Measurements from ENCODE around the gene MANEAL.
"Not testable (repeated sequence)": the region's sequence is repeated elsewhere in the genome, so short reads cannot be mapped to it uniquely, and the experiment has no call there.

The MANEAL gene, protein sequence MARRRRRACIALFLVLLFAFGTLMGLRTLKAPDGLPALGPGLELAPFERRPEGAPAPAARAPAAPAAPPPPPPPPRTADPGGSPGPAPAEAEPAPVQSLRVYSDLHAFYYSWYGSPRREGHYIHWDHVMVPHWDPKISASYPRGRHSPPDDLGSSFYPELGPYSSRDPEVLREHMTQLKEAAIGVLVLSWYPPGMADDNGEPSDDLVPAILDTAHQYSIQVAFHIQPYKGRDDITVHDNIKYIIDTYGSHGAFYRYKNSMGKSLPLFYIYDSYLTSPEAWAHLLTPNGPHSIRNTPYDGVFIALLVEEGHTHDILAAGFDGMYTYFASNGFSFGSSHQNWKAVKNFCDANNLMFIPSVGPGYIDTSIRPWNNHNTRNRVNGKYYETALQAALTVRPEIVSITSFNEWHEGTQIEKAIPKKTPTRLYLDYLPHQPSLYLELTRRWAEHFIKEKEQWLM

DNA sequence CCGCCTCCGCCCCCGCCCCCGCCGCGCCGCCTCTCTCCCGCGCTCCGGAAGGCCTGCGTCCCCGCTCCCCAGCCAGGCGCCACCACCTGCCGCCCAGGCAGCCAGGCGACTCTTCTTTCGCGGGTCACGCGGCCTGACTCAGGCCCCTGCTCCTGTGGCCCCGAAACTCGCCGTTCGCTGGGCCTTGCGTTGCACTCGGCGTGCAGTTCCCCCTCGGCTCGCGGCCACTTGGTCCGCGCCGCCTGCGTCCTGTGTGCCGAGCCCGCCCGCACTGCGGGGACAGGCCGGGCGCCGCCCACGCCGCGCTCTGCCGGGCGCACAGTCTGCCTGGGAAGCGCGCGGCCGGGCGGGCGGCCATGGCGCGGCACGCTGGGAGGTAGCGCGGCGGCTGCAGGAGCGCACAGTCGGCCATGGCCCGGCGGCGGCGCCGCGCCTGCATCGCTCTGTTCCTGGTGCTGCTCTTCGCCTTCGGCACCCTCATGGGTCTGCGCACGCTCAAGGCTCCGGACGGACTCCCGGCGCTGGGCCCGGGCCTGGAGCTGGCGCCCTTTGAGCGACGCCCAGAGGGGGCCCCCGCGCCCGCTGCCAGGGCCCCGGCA, at the start of gene MANEAL:
Gene MANEAL, plus strand, starts transcription at position 75 of the 599 bp plus-strand sequence. Its CDS starts 336 bp downstream, at position 411.
- peak; percentile 82 for DNase-seq

DNA sequence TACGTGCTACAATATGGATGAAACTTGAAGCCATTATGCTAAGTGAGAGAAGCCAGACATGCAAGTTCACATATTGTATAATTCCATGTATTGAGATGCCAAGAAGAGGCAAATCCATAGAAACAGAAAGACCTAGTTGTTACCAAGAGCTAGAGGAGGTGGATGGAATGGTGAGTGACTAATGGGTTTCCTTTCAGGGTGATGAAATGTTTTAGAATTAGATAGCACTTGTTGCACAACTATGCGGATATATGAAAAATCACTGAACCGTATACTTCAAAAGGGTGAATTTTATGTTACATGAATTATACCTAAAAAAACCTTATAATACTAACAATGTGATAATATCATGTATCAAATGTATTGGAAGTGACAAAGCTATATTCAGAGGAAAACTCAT, 46.8 kb upstream of the MANEAL start:
- no peak for DNase-seq

DNA sequence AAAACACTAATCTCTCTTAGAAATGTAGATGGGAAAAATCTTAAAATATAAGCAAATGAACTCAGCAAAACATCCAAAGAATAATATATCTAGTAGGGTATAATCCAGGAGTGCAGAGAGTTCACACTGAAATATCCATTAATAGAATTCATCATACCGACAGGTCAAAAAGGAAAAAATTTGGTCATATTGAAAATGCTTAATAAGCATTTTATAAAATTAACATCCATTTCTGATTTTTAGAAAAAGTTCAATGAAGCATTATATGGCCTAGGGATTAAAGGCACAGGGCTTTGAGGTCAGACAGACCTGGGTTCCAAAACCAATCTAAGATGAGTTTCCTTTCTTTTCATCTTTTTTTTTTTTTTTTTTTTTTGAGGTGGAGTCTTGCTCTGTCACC, 45.1 kb upstream of the MANEAL start:
- no peak for DNase-seq

DNA sequence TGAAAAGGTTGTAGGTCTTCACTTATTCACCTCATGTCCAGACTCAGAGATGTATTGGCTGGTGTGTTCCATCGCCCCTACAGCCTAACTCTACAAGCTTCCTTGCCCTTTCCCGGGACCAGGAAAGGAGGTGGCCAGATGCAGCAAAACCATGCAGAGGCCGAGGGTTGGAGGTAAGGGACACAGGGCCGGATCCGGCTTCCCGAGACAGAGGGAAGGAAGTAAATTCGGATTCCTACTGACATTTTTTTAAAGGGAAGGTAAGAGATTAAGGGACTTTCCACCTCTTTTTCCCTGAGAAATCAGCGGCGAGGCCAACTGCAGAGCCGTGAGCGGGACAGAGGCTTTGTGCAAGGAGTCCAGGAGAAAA, 41.4 kb upstream of the MANEAL start:
- peak; percentile 19 for DNase-seq

DNA sequence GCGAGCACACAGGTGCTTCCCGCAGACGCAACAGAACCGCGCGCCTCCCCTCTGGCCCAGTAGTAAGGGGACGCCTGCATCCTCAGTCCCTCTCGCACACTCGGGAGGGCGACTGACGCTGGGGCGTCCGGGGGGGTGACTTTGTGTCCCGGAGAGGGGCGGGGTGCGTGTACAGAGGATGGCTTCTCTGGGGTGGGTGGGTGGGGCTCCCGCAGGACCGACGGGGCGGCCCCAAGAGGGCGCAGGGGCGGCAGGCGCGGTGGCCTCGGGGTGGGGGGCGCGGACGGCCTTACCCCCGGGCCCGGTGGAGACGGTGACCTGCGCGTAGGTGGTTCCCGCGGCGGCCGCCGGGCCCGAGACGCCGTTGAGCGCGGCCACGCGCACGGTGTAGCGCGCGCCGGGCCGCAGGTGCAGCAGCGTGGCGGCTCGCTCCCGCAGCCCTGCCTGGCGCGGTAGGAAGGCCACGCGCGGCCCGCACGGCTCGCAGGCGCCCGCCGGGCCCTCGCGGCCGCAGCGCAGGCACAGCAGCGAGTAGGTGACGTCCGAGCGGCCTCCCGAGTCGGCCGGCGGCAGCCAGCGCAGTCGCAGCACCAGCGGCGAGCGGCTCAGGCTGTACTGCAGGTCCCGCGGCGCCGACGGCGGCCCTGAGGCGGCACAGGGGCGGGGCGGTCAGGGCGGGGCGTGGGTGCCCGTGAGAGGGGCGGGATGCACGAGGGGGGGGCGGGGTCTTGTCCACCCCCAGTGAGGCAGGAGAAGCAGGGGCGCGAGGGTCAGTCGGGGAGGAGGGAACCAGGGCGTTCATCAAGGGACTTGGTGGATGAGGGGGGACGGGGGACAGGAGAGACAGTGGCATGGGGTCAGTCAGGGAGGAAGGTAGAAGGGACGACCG, 40.8 kb upstream of the MANEAL start:
- DNase-seq, result peak; percentile 54

DNA sequence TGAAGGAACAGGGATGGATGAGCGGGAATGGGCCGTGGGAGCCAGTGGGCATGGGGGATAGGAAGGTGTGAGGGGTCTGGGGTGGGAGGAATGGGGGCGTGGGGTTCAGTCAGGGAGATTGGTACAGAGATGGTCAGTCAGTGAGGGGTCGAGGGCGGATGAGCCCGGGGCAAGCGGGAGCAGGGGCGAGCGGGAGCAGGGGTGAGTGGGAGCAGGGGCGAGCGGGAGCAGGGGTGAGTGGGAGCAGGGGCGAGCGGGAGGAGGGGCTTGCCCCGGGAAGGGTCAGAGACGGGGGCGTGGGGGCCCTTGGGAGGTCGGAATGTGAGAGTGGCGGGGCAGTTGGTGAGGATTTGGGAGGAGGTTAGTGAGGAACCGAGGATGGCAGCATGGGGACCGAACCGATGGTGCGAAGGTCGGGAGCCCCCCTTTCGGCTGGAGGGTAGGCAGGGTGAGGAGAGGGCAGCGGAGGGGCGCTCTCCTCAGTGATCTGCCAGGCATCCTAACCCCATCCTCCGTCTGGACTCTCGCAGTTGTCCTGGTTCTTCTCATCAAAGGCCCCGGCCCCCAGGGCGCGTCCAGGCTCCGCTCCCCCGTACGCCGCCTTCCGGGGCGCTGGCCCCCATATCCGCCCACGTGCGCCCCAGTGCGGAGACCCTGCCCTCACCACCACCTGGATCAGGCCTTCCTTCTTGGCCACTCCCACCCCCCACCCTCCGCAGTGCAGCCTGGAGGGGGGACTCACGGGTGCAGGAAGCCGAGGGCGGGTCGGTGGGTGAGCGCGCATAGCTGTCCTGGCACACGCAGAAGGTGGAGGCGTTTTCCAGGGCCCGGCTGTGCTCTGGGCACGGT, 40.0 kb upstream of the MANEAL start:
- DNase-seq, result peak; percentile 8

DNA sequence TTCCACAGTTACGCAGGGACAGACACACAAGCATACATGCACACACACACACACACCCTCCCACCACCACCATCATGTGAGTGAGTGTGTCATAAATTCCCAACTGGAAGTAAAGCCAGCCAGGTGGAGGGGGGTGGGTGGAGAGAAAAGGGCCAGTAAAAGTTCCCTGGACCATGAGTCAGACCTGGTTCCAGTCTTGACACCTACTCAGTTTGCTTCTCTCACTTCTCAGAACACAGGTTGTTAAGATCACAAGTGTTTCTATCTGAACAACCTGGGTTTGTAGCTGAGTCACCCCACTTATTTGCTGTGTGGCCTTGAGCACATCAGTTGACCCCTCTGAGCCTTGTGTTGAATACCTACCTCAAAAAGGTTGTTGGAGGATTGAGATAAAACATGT, 38.4 kb upstream of the MANEAL start:
- DNase-seq, result no peak

DNA sequence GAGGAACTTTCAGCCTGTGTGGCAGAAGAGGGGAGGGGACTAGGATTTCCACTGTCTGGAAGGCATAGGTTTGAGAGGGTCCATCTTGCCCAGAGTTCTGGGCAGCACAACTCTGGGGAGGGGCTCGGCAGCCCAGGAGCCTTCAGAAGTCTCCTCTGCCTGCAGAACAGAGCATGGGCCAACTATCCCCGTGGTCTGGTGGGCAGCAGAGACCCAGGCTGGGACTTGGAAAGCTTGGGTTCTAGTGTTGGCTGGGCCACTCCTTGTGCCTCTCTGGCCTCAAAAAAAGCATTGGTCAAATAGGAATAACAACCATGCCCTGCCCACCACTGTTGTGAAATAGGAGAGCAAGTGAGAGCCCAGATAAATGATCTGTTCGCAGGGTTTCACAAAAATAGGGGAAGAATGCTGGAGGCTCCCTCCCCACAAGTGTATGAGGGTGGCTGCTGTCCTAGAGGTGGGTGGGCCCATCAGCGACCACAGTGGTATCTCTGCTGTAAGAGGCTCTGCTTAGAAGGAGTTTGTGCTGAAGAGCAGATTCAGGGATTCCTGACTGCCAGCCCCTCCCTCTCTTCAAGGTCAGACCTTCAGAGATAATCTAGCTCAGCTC, 37.6 kb upstream of the MANEAL start:
- no peak for DNase-seq

DNA sequence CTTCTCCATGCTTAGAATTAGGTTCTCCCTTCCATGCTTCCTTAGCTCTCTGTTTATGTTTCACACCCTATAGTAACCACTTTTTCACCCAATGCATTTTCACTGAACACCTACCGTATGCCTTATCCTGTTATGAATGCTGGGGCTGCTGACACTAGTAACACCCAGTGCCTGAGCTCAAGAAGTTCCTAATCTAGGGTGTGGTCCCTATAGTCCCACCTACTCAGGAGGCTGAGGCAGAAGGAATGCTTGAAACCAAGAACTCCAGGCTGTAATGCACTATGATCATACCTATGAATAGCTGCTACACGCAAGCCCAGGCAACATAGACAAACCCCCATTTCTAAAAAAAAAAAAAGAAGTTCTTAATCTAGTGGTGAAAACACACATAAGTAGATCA, 34.2 kb upstream of the MANEAL start:
- DNase-seq, result no peak

DNA sequence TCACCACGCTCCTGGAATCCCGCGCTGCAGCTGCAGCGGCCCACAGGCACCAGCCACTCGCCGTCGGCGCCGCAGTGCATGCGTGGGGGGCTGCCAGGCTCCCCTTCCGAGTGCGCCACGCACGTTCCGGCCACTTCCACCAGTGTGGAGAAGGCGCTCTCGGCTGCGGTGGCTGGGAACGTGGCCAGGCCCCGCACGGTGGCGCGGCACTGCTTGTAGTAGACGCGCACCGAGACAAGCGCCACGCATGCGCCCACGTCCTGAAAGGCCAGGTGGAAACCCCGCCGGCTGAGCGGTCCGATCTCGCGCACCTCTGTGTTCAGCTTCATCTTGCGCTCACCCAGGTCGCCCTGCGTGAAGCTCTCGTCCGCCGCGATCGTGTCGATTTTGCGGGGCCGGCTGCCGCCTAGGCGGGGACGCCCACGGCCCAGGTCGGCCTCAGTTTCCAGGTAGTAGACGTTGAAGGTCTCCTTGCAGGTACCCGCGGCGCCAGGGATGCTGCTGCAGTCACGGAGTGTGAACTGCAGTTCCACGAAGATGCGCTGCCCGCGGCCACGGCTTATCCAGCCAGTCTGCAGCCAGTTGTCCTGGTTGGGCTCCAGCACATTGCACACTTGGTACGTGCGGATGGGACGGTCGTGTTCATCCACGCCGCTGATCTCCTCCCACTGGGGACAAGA, 32.1 kb upstream of the MANEAL start:
- no peak for DNase-seq

DNA sequence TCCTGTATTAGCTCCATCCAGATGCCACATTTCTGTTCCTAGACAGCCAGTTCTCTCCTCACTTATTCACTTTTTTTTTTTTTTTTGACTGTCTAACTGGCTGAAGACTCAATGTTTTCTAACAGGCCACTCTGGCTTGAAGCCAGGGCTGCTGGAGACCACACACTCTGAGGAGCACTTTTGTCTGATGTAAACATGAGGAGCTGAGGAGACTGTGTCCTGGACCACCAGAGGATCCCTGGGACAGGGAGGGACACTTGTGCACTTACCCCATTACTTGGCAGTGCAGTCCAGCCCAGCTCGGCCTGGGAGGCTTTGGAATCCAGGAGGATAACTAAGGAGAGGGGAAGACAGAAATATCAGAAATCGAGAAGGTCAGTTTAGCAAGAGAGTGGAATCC, 31.1 kb upstream of the MANEAL start:
- no peak for DNase-seq

DNA sequence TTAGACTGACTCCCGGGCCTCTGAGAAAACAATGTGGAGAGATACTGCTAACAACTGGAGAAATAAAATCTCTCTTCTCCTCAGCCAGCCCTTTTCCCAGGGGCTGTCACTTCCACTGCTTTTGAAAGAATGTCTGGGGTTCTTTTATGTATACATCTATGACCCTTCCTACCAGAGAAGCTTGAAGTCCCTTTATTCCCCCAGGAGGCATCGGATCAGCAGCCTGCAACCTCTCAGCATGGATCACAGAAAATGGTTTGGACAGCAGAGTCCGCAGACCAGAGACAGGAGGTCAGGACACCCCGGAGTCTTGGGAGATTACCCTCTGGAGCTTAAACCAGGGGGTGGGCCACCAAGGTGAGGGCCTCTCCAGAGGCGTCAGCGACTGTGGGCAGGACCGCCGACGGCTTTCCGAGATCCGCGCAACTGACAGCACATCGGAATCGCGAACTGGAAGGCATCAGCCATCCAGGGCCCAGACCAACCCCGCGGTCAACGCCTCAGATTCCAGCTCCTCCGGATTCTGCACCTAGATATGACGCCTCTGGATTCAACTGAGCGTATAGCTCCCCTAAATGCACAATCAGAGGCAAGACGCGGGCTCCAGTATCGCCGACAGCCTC, 29.7 kb upstream of the MANEAL start:
- DNase-seq, result no peak

DNA sequence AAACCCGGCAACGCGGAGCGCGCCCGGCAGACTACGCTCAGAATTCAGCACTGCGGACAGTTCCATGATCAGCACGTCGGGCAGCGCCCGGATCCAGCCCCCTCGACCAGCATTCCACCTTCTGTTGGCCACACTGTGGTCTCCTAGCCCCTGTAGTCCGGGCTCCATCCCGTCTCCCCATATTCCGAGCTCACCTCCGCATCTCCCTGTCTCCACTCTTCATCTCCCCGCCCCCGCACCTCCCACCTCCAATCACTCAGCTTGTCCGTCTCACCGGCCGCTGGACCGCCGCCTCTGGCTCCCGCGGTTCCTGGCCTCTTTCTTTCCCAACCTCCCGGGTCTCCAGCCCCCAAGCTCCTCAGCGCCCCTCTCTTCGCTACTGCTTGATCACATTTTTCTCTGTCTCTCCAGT, 29.2 kb upstream of the MANEAL start:
- DNase-seq, result peak; percentile 7

DNA sequence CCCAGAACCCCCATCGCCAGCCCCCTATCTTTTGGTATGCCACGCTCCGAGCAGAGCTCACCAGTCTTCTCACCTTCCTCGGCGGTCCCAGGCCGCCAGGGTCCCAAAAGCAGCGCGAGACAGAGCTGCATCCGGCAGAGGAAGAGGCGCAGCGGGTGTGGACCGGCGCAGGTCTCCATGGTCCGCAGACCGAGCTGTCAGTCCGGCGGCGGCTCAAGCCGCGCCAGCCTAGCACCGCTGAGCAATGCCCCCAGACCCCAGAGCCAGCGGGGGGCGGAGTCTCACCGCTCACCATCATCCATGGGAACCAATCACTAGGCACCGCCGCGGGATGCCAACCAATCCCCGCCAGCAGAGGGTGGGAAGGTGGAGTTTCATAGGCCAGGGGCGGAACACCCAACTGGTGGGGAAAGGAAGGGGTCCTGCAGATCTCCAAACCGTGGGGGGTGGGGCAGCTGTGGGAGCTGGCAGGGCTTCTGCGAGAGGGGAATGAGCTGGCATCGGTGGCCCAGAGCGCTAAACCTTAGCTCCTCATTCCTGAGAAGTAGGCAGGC, 28.7 kb upstream of the MANEAL start, which contains the start of gene EPHA10:
Gene EPHA10, minus strand, starts transcription at position 233 of the 554 bp plus-strand sequence. Its CDS starts 54 bp downstream, at position 179.
- peak; percentile 69 for DNase-seq

DNA sequence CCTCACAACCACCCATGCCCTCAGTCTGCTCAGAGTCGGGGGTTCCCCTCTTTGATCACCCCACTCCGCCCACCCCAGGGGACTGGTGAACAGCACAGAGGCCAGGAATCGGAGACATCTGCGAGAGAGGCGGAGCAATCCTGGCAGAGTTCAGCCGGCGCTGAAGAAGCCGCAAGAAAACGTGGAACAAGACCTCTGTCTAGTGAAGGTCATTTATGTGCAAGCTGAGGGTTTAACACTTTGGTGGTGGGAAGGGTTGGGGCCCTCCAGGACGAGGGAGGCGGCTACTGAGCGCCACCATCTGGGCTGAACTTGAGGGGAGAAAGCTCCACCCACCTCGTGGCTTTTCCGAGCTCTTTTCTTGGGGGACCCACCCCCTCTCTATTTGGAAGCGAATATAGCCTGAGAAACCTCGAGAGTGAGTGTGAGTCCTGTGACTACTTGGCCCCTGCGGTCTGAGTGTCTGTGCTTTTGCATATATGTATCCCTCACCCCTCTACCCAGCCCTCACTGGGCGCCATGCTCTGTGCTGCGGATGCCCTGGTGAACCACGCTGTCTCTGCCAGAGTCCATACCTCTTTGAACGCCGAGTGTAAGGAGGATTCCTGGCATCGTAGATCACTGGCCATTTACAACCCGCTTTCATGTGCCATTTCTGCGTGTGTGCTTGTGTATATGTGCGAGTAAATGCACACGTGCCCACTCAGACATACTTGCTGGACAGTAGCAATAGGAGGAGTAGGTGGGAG, 27.6 kb upstream of the MANEAL start:
- peak; percentile 17 for DNase-seq

DNA sequence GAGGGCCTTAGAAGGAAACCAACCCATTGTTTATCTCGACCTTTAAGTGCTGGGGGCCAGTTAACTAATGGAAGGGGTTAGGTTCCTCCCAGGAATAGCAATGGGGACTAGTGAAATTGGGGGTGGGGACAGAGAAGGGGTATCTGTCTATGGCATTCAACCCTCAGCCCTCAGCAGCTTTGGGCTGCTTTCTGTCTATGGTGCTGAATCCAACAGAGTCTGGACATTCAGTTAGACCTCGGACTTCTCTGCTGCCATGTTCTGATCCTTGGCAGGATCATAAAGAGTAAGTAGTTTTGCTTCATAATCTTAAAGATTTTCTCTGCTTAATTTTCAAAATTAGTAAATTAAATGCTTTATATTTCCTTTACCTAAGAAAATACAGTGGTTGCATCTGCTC, 26.2 kb upstream of the MANEAL start:
- DNase-seq, result no peak

DNA sequence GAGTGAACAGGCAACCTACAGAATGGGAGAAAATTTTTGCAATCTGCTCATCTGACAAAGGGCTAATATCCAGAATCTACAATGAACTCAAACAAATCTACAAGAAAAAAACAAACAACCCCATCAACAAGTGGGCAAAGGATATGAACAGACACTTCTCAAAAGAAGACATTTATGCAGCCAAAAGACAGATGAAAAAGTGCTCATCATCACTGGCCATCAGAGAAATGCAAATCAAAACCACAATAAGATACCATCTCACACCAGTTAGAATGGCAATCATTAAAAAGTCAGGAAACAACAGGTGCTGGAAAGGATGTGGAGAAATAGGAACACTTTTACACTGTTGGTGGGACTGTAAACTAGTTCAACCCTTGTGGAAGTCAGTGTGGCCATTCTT, 22.2 kb upstream of the MANEAL start:
- not testable (repeated sequence) for DNase-seq

DNA sequence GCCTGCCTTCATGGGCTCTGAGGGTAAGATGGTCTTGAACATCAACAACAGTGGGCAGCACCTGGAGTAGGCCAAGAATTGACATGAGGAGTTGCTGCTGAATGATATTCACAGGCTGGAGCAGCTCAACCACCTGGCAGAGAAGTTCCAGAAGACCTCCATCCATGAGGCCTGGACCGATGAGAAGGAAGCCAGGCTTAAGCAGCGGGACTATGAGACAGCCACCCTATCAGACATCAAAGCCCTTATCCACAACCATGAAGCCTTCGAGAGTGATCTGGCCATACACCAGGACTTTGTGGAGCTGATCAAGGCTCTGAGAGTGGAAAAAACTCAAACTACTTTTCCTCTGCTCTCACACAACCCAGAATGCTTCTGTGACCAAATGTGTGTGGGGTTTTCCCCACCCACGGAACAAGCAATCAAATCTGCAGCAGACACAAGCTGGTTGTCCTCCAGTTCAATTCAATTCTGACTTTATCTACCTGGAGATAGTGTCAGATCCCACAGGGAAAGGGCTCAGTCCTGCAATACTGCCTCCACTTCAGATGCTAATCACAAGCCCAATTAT, 16.6 kb upstream of the MANEAL start:
- DNase-seq, result no peak

DNA sequence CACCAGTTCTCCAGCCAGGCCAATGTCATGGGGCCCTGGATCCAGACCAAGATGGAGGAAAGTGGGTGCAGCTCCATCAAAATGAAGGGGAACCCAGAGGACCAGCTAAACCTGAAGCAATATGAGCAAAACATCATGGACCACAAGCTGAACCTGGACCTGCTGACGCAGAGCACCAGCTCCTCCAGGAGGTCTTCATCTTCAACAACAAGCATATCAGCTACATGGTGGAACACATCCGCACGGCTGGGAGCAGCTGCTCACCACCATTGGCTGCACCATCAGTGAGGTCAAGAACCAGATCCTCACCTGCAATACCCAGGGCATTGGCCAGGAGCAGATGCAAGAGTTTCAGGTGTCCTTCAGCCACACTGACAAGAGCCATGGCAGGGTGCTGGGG, 15.0 kb upstream of the MANEAL start:
- DNase-seq, result no peak
